ENCODE results near the gene TSPAN18. TPM values are rescaled to one million over a fixed set of nuclear protein-coding genes. Genes with fewer than 3 reads are reported as not detected.

Gene TSPAN18
- total RNA-seq, 1 experiment from 2014 or later: 2.8 TPM

GRCh38 chr11:44861849-44862557, 135.2 kb downstream of the TSPAN18 start:
- Histone ChIP-seq H3K27ac (ENCODE audit: low read depth, low read length, poor library complexity, severe bottlenecking) (peak overlapping the region; percentile 49), H3K9me3 (ENCODE audit: low read depth, low read length, poor library complexity, severe bottlenecking) (no peaks in the 10 kb centered on the region), H3K27me3 (replicated peaks; ENCODE audit: insufficient read depth, low read depth, low read length, poor library complexity) (no peaks in the 10 kb centered on the region), H3K4me3 (ENCODE audit: low read depth, low read length, poor library complexity, severe bottlenecking) (no peak overlapping the region), H3K36me3 (ENCODE audit: insufficient read depth, low read length, poor library complexity, severe bottlenecking) (no peaks in the 10 kb centered on the region), H3K4me1 (ENCODE audit: insufficient read depth, low read length, poor library complexity, severe bottlenecking) (peaks cover 14% of the 10 kb centered on the region)
- ChIA-PET POLR2A (ENCODE audit: low non-redundant PET) (interaction anchor here (0.5 kb wide), 1 partner anchor 28 kb away, joined by 5 read pairs; no protein-coding TSS in a partner anchor), CTCF (interaction anchor here (1.2 kb wide), 1 partner anchor 49 kb away, joined by 8 read pairs; no protein-coding TSS in a partner anchor)
- peak; percentile 91 for DNase-seq (ENCODE audit: low spot score)
- TF ChIP-seq EZH2 (IDR thresholded peaks at IDR 0.05; ENCODE audit: borderline replicate concordance, low read depth, low read length, poor library complexity, severe bottlenecking): no peak
- no peak for TF ChIP-seq CTCF (conservative IDR thresholded peaks at IDR 0.05; ENCODE audit: low read depth, low read length)
- intact Hi-C loops (cut with micrococcal nuclease; ENCODE audit: unreplicated experiment): loop anchor here (10.0 kb wide), 1 partner anchor 63 kb away; no protein-coding TSS in a partner anchor
- BruUV-seq (replicated peaks): no TSS peak

GRCh38 chr11:44862558-44863101, 135.9 kb downstream of the TSPAN18 start:
- no peak for TF ChIP-seq CTCF (conservative IDR thresholded peaks at IDR 0.05; ENCODE audit: low read depth, low read length)
- no peak for TF ChIP-seq EZH2 (IDR thresholded peaks at IDR 0.05; ENCODE audit: borderline replicate concordance, low read depth, low read length, poor library complexity, severe bottlenecking)
- intact Hi-C loops (cut with micrococcal nuclease; ENCODE audit: unreplicated experiment): loop anchor here (10.0 kb wide), 1 partner anchor 62 kb away; no protein-coding TSS in a partner anchor
- Histone ChIP-seq H3K4me3 (ENCODE audit: low read depth, low read length, poor library complexity, severe bottlenecking) (no peak overlapping the region), H3K9me3 (ENCODE audit: low read depth, low read length, poor library complexity, severe bottlenecking) (no peaks in the 10 kb centered on the region), H3K27me3 (replicated peaks; ENCODE audit: insufficient read depth, low read depth, low read length, poor library complexity) (no peaks in the 10 kb centered on the region), H3K36me3 (ENCODE audit: insufficient read depth, low read length, poor library complexity, severe bottlenecking) (no peaks in the 10 kb centered on the region), H3K27ac (ENCODE audit: low read depth, low read length, poor library complexity, severe bottlenecking) (no peak overlapping the region), H3K4me1 (ENCODE audit: insufficient read depth, low read length, poor library complexity, severe bottlenecking) (peaks cover 14% of the 10 kb centered on the region)
- ChIA-PET POLR2A (ENCODE audit: low non-redundant PET) (no interaction called here), CTCF (interaction anchor here (1.2 kb wide), 1 partner anchor 49 kb away, joined by 8 read pairs; no protein-coding TSS in a partner anchor)
- BruUV-seq (replicated peaks): no TSS peak
- no peak for DNase-seq (ENCODE audit: low spot score)

DNA sequence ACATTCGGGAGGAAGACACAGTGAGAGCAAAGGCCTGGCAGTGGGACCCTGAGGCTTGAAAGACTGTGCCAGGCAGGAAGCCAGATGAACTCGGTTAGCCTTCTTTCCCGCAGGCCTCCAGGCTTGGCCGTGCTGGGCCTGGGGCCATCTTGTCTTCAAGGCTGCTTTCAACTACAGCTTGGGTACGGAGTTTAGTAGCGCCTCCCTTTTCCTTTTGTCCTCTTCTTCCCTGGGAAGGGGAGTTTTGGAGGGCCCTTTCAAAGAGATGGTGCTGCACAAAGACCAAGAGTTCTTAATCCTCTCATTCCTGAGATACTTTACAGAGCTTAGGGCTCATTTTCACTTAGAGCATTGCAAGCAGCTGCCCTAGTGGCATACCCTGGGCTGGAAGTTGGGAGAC, 136.5 kb downstream of the TSPAN18 start:
- no TSS peak for BruUV-seq (replicated peaks)
- intact Hi-C loops (cut with micrococcal nuclease; ENCODE audit: unreplicated experiment): loop anchor here (10.0 kb wide), 1 partner anchor 62 kb away; no protein-coding TSS in a partner anchor
- POLR2A ChIA-PET (ENCODE audit: low non-redundant PET): no interaction called here
- no peaks in the 10 kb centered on the region for H3K27me3 ChIP-seq (replicated peaks; ENCODE audit: insufficient read depth, low read depth, low read length, poor library complexity)
- no peak overlapping the region for H3K27ac ChIP-seq (ENCODE audit: low read depth, low read length, poor library complexity, severe bottlenecking)
- H3K4me1 ChIP-seq (ENCODE audit: insufficient read depth, low read length, poor library complexity, severe bottlenecking): peaks cover 14% of the 10 kb centered on the region
- DNase-seq (ENCODE audit: low spot score): no peak
- TF ChIP-seq EZH2 (IDR thresholded peaks at IDR 0.05; ENCODE audit: borderline replicate concordance, low read depth, low read length, poor library complexity, severe bottlenecking): no peak
- no peak for TF ChIP-seq CTCF (conservative IDR thresholded peaks at IDR 0.05; ENCODE audit: low read depth, low read length)
- H3K9me3 ChIP-seq (ENCODE audit: low read depth, low read length, poor library complexity, severe bottlenecking): no peaks in the 10 kb centered on the region
- H3K36me3 ChIP-seq (ENCODE audit: insufficient read depth, low read length, poor library complexity, severe bottlenecking): no peaks in the 10 kb centered on the region
- CTCF ChIA-PET: interaction anchor here (0.6 kb wide), 1 partner anchor 1440 kb away, joined by 3 read pairs; no protein-coding TSS in a partner anchor
- no peak overlapping the region for H3K4me3 ChIP-seq (ENCODE audit: low read depth, low read length, poor library complexity, severe bottlenecking)

Data from A673 (cell line).